ENCODE results near the gene MBOAT2.

DNA sequence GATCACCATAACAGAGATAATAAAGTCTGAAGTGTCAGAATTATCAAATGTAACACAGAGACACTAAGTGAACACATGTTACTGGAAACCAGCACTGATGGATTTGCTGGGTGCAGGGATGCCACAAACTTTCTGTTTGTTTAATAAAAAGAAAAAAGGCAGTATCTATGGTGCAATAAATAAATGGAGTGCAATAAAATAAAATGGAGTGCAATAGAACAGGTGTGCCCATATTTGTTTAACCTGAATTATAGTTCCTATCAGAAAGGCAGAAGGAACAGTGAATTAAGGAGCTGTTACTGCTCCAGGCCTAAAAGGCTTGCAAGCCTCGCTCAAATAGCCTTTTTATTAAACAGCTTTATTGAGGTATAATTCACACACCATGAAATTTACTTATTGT is 85.1 kb downstream of the MBOAT2 start:
- TF ChIP-seq, protein P1, sequence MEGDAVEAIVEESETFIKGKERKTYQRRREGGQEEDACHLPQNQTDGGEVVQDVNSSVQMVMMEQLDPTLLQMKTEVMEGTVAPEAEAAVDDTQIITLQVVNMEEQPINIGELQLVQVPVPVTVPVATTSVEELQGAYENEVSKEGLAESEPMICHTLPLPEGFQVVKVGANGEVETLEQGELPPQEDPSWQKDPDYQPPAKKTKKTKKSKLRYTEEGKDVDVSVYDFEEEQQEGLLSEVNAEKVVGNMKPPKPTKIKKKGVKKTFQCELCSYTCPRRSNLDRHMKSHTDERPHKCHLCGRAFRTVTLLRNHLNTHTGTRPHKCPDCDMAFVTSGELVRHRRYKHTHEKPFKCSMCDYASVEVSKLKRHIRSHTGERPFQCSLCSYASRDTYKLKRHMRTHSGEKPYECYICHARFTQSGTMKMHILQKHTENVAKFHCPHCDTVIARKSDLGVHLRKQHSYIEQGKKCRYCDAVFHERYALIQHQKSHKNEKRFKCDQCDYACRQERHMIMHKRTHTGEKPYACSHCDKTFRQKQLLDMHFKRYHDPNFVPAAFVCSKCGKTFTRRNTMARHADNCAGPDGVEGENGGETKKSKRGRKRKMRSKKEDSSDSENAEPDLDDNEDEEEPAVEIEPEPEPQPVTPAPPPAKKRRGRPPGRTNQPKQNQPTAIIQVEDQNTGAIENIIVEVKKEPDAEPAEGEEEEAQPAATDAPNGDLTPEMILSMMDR (IDR thresholded peaks at IDR 0.05), result no peak
- no peak for TF ChIP-seq EZH2 (IDR thresholded peaks at IDR 0.05; ENCODE audit: borderline replicate concordance, insufficient read depth, low read depth, low read length, poor library complexity, severe bottlenecking)

Measured in B cell (primary cell).